H1 (cell line): ENCODE results near the gene APMAP. TPM values are rescaled to one million over a fixed set of nuclear protein-coding genes. Genes with fewer than 3 reads are reported as not detected.

Experiments used
- CTCF ChIA-PET: fragments of 300-600 bp; sonication (Branson Sonifier 250); formaldehyde crosslinking; loops from one replicate; lab custom pipeline; 2021; ENCODE audit not compliant: partially characterized antibody; lab: Charles Lee
- POLR2A ChIA-PET: fragments of 300-600 bp; sonication (Branson Sonifier 250); formaldehyde crosslinking; loops from one replicate; lab custom pipeline; 2021; ENCODE audit warnings: inconsistent platforms; ENCODE audit not compliant: partially characterized antibody; lab: Charles Lee
- DNase-seq, 2 experiments: peaks; one replicate each; pipeline versions ENCODE4 v3.0.0 to v3.0.0-alpha.2; 2010 to 2022; ENCODE audit warnings: low spot score in 2 of 2, low read depth in 1 of 2, mixed read lengths in 1 of 2
- FAIRE-seq: peaks from 2 replicates; lab custom pipeline; 2011; peaks lifted over from hg19 to GRCh38; lab: Jason Lieb, UNC
- H2AFZ ChIP-seq: 2 replicates; pipeline ENCODE4 v1.8.1; 2012; ENCODE audit warnings: low read length, inconsistent platforms
- H2AK5ac ChIP-seq: 2 replicates; pipeline ENCODE4 v1.6.1; 2013; ENCODE audit warnings: low read depth, low read length
- H2BK120ac ChIP-seq: replicated peaks from 2 replicates; pipeline ENCODE3; 2013; ENCODE audit warnings: low read depth, low read length, inconsistent platforms
- H2BK12ac ChIP-seq: 2 replicates; pipeline ENCODE4 v1.6.1; 2013; ENCODE audit warnings: low read depth, low read length
- H2BK15ac ChIP-seq: 2 replicates; pipeline ENCODE4 v1.6.1; 2013; ENCODE audit warnings: low read length
- H2BK20ac ChIP-seq: 2 replicates; pipeline ENCODE4 v1.6.1; 2013; ENCODE audit warnings: low read length
- H2BK5ac ChIP-seq: 2 replicates; pipeline ENCODE4 v1.6.1; 2013; ENCODE audit warnings: low read depth, low read length
- H3K14ac ChIP-seq: 2 replicates; pipeline ENCODE4 v1.6.1; 2013; ENCODE audit warnings: inconsistent platforms; ENCODE audit not compliant: insufficient read length
- H3K18ac ChIP-seq: 2 replicates; pipeline ENCODE4 v1.6.1; 2013; ENCODE audit warnings: low read length; ENCODE audit errors: extremely low read depth
- H3K23ac ChIP-seq: 2 replicates; pipeline ENCODE4 v1.6.1; 2013; ENCODE audit warnings: inconsistent platforms; ENCODE audit not compliant: insufficient read length
- H3K23me2 ChIP-seq: 2 replicates; pipeline ENCODE4 v1.6.1; 2013; ENCODE audit warnings: low read depth, low read length
- H3K27ac ChIP-seq: 2 replicates; pipeline ENCODE4 v1.6.1; 2011; ENCODE audit warnings: low read depth, low read length, inconsistent platforms
- H3K27me3 ChIP-seq, 4 experiments: replicated peaks in 1 of 4; 1 replicate in 1 of 4; 2 replicates in 3 of 4; pipeline versions ENCODE4 v1.6.1 to v1.8.1; 2011 to 2013; ENCODE audit warnings: low read length in 3 of 4, mild to moderate bottlenecking in 3 of 4, inconsistent platforms in 2 of 4, mixed read lengths in 2 of 4, moderate library complexity in 1 of 4; ENCODE audit not compliant: control insufficient read depth in 3 of 4, insufficient read depth in 3 of 4; ENCODE audit errors: extremely low read depth in 1 of 4
- H3K36me3 ChIP-seq, 4 experiments: 2 replicates each; pipeline versions ENCODE4 v1.6.1 to v1.8.1; 2011 to 2013; ENCODE audit warnings: mild to moderate bottlenecking in 4 of 4, low read length in 3 of 4, moderate library complexity in 2 of 4, control low read depth in 1 of 4, inconsistent platforms in 1 of 4; ENCODE audit not compliant: insufficient read depth in 4 of 4, control insufficient read depth in 2 of 4
- H3K4ac ChIP-seq: replicated peaks from 2 replicates; pipeline ENCODE3; 2013; ENCODE audit warnings: low read length, low read depth, mixed read lengths, inconsistent platforms; ENCODE audit not compliant: insufficient read length
- H3K4me1 ChIP-seq, 4 experiments: replicated peaks in 1 of 4; 1 replicate in 1 of 4; 2 replicates in 3 of 4; pipeline versions ENCODE4 v1.6.1 to v1.8.1; 2011 to 2013; ENCODE audit warnings: low read length in 3 of 4, inconsistent platforms in 2 of 4, mixed read lengths in 1 of 4; ENCODE audit not compliant: insufficient read depth in 4 of 4, control insufficient read depth in 3 of 4
- H3K4me2 ChIP-seq, 2 experiments: 2 replicates each; pipeline versions ENCODE4 v1.6.1 to v1.8.1; 2011 to 2013; ENCODE audit warnings: low read depth in 2 of 2, low read length in 2 of 2, control low read depth in 1 of 2, inconsistent platforms in 1 of 2, mild to moderate bottlenecking in 1 of 2; ENCODE audit not compliant: insufficient read depth in 1 of 2
- H3K4me3 ChIP-seq, 4 experiments: fragments of 200-600, 300-600 bp in 1 of 4; sonication (generic), shearing (Covaris generic), sonication (Bioruptor Twin) in 1 of 4; 2 replicates each; pipeline versions ENCODE4 v1.5.1 to v1.8.1; 2011 to 2016; ENCODE audit warnings: low read length in 4 of 4, low read depth in 3 of 4, control low read depth in 2 of 4, inconsistent platforms in 2 of 4, mild to moderate bottlenecking in 2 of 4, mixed read lengths in 1 of 4, moderate library complexity in 1 of 4; ENCODE audit not compliant: insufficient read depth in 2 of 4; ENCODE audit errors: extremely low read depth in 1 of 4
- H3K56ac ChIP-seq: replicated peaks from 2 replicates; pipeline ENCODE3; 2013; ENCODE audit warnings: low read depth, mild to moderate bottlenecking, mixed read lengths, low read length, inconsistent platforms; ENCODE audit not compliant: insufficient read length
- H3K79me1 ChIP-seq: 2 replicates; pipeline ENCODE4 v1.6.1; 2013; ENCODE audit warnings: low read depth, low read length, control low read depth
- H3K79me2 ChIP-seq, 2 experiments: 2 replicates each; pipeline versions ENCODE4 v1.6.1 to v1.8.1; 2012 to 2013; ENCODE audit warnings: low read length in 2 of 2, mild to moderate bottlenecking in 2 of 2, inconsistent platforms in 1 of 2; ENCODE audit not compliant: insufficient read depth in 2 of 2, control insufficient read depth in 1 of 2
- H3K9ac ChIP-seq, 4 experiments: replicated peaks in 1 of 4; 1 replicate in 1 of 4; 2 replicates in 3 of 4; pipeline versions ENCODE4 v1.6.1 to v1.8.1; 2011 to 2013; ENCODE audit warnings: low read depth in 3 of 4, low read length in 3 of 4, control low read depth in 2 of 4, mild to moderate bottlenecking in 2 of 4, moderate library complexity in 2 of 4, inconsistent platforms in 1 of 4; ENCODE audit errors: extremely low read depth in 1 of 4
- H3K9me3 ChIP-seq, 2 experiments: 2 replicates each; pipeline versions ENCODE4 v1.6.1 to v1.8.1; 2012 to 2013; ENCODE audit warnings: mild to moderate bottlenecking in 2 of 2, moderate library complexity in 2 of 2, control low read depth in 1 of 2, inconsistent platforms in 1 of 2, low read depth in 1 of 2, low read length in 1 of 2, mixed read lengths in 1 of 2; ENCODE audit not compliant: insufficient read depth in 2 of 2
- H4K20me1 ChIP-seq, 2 experiments: replicated peaks in 1 of 2; 2 replicates each; pipeline versions ENCODE3 to v1.8.1; 2011 to 2013; ENCODE audit warnings: inconsistent platforms in 2 of 2, low read length in 2 of 2, mild to moderate bottlenecking in 1 of 2; ENCODE audit not compliant: insufficient read depth in 2 of 2, control insufficient read depth in 1 of 2
- H4K5ac ChIP-seq: 2 replicates; pipeline ENCODE4 v1.6.1; 2013; ENCODE audit warnings: low read length, low read depth, mixed read lengths, inconsistent platforms; ENCODE audit not compliant: insufficient read length
- H4K8ac ChIP-seq: 2 replicates; pipeline ENCODE4 v1.8.0; 2013; ENCODE audit warnings: mild to moderate bottlenecking, moderate library complexity, low read length, inconsistent platforms; ENCODE audit not compliant: insufficient read depth; ENCODE audit errors: extremely low read depth
- H4K91ac ChIP-seq: replicated peaks from 2 replicates; pipeline ENCODE3; 2013; ENCODE audit warnings: low read length, mixed read lengths, inconsistent platforms; ENCODE audit not compliant: insufficient read length
- TAF1 ChIP-seq: IDR thresholded peaks from 2 replicates; pipeline ENCODE4 v1.6.1; 2011; ENCODE audit warnings: mild to moderate bottlenecking, low read depth, low read length
- WGBS, 2 experiments: shearing (Covaris generic) in 1 of 2; methylation state at CpG; one replicate each; pipeline versions ENCODE4 v1.1.6 to v1.1.7; 2013 to 2015; ENCODE audit warnings: low lambda C conversion rate in 2 of 2, mixed read lengths in 2 of 2, inconsistent platforms in 1 of 2, low coverage in 1 of 2, missing lambda C conversion rate in 1 of 2; ENCODE audit not compliant: insufficient replicate concordance in 2 of 2, insufficient coverage in 1 of 2, insufficient read length in 1 of 2; ENCODE audit errors: extremely low coverage in 1 of 2, missing lambda C conversion rate in 1 of 2; 5-methylcytosine and 5-hydroxymethylcytosine counted together
- polyA plus RNA-seq, 7 experiments: library from polyadenylated mRNA; depleted of rRNA in 3 of 7; stranded (reverse) in 5 of 7; unstranded in 2 of 7; fragments of >200 nt in 5 of 7; fragments of 200-250 nt in 2 of 7; gene quantifications; 1 replicate in 5 of 7; 2 replicates in 1 of 7; 4 replicates in 1 of 7; pipeline versions ENCODE4 v1.2.1 to v1.2.3, GENCODE V29; 2011 to 2013; ENCODE audit warnings: missing spikeins in 2 of 7, mixed read lengths in 2 of 7
- total RNA-seq: library from RNA; stranded (reverse); fragmentation: NEBNext Ultra II Directional; extraction: Animal tissue kit (Norgen Biotek cat#: 25700); gene quantifications from 2 replicates; pipeline ENCODE4 v1.2.1, GENCODE V29; 2021

Gene APMAP
- total and polyA plus RNA-seq, 2 of the 8 experiments (the other 6 are each of a cell fraction or from before 2014, with no cell fraction given), result 31.3 to 66.0 TPM

DNA sequence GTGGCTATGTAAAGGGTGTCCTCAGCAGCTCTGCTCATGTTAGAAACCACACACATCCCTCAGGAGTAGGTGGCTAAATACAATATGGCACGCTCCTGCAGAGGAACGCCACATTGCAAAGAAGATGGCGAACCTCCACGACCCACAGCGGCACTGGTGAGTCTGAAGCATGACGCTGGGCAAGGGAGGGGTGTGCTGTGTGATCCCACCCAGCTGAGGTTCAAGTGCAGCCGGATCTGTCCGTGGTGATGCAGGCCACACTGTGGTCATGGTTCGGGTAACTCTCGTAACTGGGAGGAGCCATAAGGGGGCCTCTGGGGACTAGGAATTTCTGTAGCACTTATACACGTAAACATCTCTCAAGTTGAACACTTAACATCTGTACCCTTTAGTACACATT lies 23.4 kb upstream of the APMAP start:
- 86% methylated on average over 11 of the region's 11 CpGs; no CpG with 5 or more reads in 1 of the 2 experiments for WGBS, 2 experiments
- no peak overlapping the region for H4K91ac ChIP-seq
- H3K36me3 ChIP-seq, result no peaks in the 10 kb centered on the region
- H3K4me1 ChIP-seq, result peaks cover 0 to 7% (median 6%) of the 10 kb centered on the region in 4 experiments; a peak in 4 of 7 replicates
- no peak overlapping the region for H3K27ac ChIP-seq
- H3K18ac ChIP-seq, result no peak overlapping the region
- H3K4ac ChIP-seq, result no peak overlapping the region
- no peak overlapping the region for H2AK5ac ChIP-seq
- H3K9ac ChIP-seq, result no peak overlapping the region
- H2BK120ac ChIP-seq, result no peak overlapping the region
- H3K4me3 ChIP-seq, result no peak overlapping the region
- H4K5ac ChIP-seq, result no peak overlapping the region
- DNase-seq (no peak), FAIRE-seq (no peak)
- no peaks in the 10 kb centered on the region for H3K79me1 ChIP-seq
- no peaks in the 10 kb centered on the region for H3K9me3 ChIP-seq
- no peak overlapping the region for H3K14ac ChIP-seq
- H2AFZ ChIP-seq, result no peak overlapping the region
- no peaks in the 10 kb centered on the region for H4K20me1 ChIP-seq
- no peak overlapping the region for H3K4me2 ChIP-seq
- CTCF ChIA-PET, result interaction anchor here (0.9 to 1.7 kb wide), 3 partner anchors 9 to 49 kb away, joined by 3 to 5 read pairs (median 4); no protein-coding TSS in a partner anchor
- H2BK12ac ChIP-seq, result no peak overlapping the region
- no peaks in the 10 kb centered on the region; the same call in 1 of the 2 replicates for H3K23me2 ChIP-seq
- POLR2A ChIA-PET, result no interaction called here
- H3K56ac ChIP-seq, result no peak overlapping the region
- no peak overlapping the region for H4K8ac ChIP-seq
- H3K23ac ChIP-seq, result no peak overlapping the region
- H3K27me3 ChIP-seq, result no peaks in the 10 kb centered on the region
- no peaks in the 10 kb centered on the region for H3K79me2 ChIP-seq
- H2BK5ac ChIP-seq, result no peak overlapping the region
- H2BK15ac ChIP-seq, result no peak overlapping the region
- H2BK20ac ChIP-seq, result no peak overlapping the region
- no peak for TF ChIP-seq TAF1
